ENCODE measurements around the gene IRF6. TPM values are rescaled to one million over a fixed set of nuclear protein-coding genes. Genes with fewer than 3 reads are reported as not detected.

Gene IRF6
- total RNA-seq, 1 donor from 2014 or later, result 175 TPM

- FAIRE-seq (no peak), DNase-seq (ENCODE audit: low read depth) (peak; percentile 58)
- no peak overlapping the region for H3K4me3 ChIP-seq (ENCODE audit: low read depth, low read length)
- TF ChIP-seq CTCF (IDR thresholded peaks at IDR 0.05; ENCODE audit: insufficient read depth, low read length, severe bottlenecking), result no peak
- no peaks in the 10 kb centered on the region for H3K36me3 ChIP-seq (ENCODE audit: control insufficient read depth, insufficient read depth, low read length)
- no peaks in the 10 kb centered on the region for H3K27me3 ChIP-seq (ENCODE audit: control insufficient read depth, insufficient read depth, low read length)
Observed at GRCh38 chr1:209820986-209821385, 15.0 kb upstream of the IRF6 start.

DNA sequence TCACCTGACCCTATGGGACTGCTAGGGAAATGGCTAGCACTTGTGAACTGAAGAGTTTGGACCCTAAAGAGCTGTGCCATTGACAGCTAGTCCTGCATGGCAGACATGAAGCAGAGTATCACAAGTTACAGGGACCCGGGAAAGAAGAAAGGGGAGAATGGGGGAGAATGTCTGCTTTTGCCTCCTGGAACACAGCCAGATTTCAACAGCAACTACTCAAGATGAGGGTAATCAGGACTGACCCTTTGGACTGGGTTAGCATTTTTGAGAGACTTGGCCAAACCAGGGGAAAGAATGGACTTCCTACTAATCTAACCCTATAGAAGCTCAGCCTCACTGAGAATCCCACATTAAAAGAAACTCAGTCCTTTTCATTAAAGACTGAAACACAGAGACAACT is 13.1 kb upstream of the IRF6 start:
- TF ChIP-seq CTCF (IDR thresholded peaks at IDR 0.05; ENCODE audit: insufficient read depth, low read length, severe bottlenecking), result no peak
- H3K4me3 ChIP-seq (ENCODE audit: low read depth, low read length), result no peak overlapping the region
- H3K36me3 ChIP-seq (ENCODE audit: control insufficient read depth, insufficient read depth, low read length), result no peaks in the 10 kb centered on the region
- H3K27me3 ChIP-seq (ENCODE audit: control insufficient read depth, insufficient read depth, low read length), result no peaks in the 10 kb centered on the region
- DNase-seq (ENCODE audit: low read depth), result no peak
- FAIRE-seq, result no peak

DNA sequence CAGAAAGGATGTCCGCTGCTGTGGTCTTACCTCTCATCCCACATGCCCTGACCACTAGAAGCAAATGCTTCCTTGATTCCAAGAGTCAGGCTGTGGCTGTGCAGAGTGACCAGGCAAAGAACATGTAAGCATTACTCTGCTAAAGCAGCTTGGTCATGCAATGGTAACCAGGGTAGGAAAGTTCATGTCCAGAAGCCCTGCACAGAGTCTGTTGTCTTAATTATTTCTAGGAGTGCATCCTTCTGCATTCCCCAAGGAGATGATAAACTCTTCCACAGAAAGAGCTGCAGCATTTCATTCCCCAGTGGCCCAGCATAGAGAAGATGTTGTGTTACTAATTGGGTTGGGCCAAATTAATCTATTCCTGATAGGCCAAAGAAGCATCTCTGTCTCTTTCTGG is 11.7 kb upstream of the IRF6 start:
- Histone ChIP-seq H3K27me3 (ENCODE audit: control insufficient read depth, insufficient read depth, low read length) (no peaks in the 10 kb centered on the region), H3K4me3 (ENCODE audit: low read depth, low read length) (no peak overlapping the region), H3K36me3 (ENCODE audit: control insufficient read depth, insufficient read depth, low read length) (no peaks in the 10 kb centered on the region)
- TF ChIP-seq CTCF (IDR thresholded peaks at IDR 0.05; ENCODE audit: insufficient read depth, low read length, severe bottlenecking), result no peak
- DNase-seq (ENCODE audit: low read depth) (no peak), FAIRE-seq (no peak)

DNA sequence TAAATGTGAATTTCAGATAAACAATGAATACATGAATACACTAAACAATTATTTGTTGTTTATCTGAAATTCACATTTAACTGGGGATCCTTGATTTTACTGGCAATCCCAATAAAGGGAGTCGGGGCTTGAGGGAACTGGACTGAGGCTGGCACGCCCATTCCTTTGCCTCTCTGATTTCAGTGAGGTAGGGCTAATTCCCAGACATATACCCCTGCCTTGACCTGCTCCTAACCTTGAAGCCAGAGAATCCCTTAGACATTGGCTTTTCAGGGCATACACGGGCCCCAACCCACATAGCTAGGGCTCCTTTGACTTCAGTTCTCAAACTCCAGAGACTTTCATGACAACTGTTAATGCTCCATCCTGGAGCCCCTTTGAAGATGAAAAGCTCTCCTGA is 11.0 kb upstream of the IRF6 start:
- H3K4me3 ChIP-seq (ENCODE audit: low read depth, low read length), result no peak overlapping the region
- no peaks in the 10 kb centered on the region for H3K36me3 ChIP-seq (ENCODE audit: control insufficient read depth, insufficient read depth, low read length)
- TF ChIP-seq CTCF (IDR thresholded peaks at IDR 0.05; ENCODE audit: insufficient read depth, low read length, severe bottlenecking), result no peak
- peak; percentile 30 for DNase-seq (ENCODE audit: low read depth)
- H3K27me3 ChIP-seq (ENCODE audit: control insufficient read depth, insufficient read depth, low read length), result no peaks in the 10 kb centered on the region
- no peak for FAIRE-seq

DNA sequence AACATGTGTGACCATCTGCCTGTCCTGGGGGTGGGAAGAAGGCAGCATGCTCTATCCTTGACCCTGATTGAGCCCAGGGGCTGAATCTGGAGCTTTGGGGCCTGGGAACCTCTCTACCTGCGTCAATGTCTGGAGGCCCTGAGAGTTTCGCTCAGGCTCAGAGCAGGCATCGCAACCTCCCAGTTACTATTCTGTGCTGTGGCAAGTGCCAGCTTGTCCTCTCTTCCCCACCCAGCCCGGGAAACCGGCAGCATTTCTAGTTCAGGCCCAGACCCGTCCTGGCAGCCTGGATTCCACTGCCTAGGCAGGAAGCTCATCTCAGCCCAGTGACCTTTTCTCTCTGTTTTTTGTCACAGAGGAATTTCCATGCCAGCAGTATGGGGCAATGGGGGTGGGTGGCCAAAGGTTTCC is 10.0 kb upstream of the IRF6 start:
- FAIRE-seq, result peak; percentile 99

More for the DNA sequence above, 10.0 kb upstream of the IRF6 start:
- DNase-seq (ENCODE audit: low read depth), result peak; percentile 99
- Histone ChIP-seq H3K4me3 (ENCODE audit: low read depth, low read length) (no peak overlapping the region), H3K36me3 (ENCODE audit: control insufficient read depth, insufficient read depth, low read length) (no peaks in the 10 kb centered on the region), H3K27me3 (ENCODE audit: control insufficient read depth, insufficient read depth, low read length) (no peaks in the 10 kb centered on the region)
- no peak for TF ChIP-seq CTCF (IDR thresholded peaks at IDR 0.05; ENCODE audit: insufficient read depth, low read length, severe bottlenecking)
